Activated B cell treated with CpG ODN at 0.5 μM for 24 hours (primary cell): ENCODE data around the gene THBS2. TPM values are rescaled to one million over a fixed set of nuclear protein-coding genes. Genes with fewer than 3 reads are reported as not detected.

Experiments
- ATAC-seq: fragments of 200-7000 bp; cut with Tn5 transposase; one replicate; pipeline ENCODE4 v1.10.0; 2021; ENCODE audit warnings: low read depth, mild to moderate bottlenecking, moderate library complexity
- CTCF ChIA-PET: fragments of 350-600 bp; sonication (Branson Sonifier 250); formaldehyde crosslinking; loops from one replicate; lab custom pipeline; 2021; ENCODE audit warnings: antibody characterized with exemption; lab: Charles Lee
- POLR2A ChIA-PET: fragments of 350-600 bp; sonication (Branson Sonifier 250); formaldehyde crosslinking; loops from one replicate; lab custom pipeline; 2021; ENCODE audit warnings: antibody characterized with exemption; lab: Charles Lee
- DNase-seq: peaks from one replicate; pipeline ENCODE4 v3.0.0; 2022
- H3K27ac Mint-ChIP-seq: one replicate; pipeline ENCODE4 v1.8.0; 2020; ENCODE audit warnings: mixed read lengths
- H3K27me3 Mint-ChIP-seq: one replicate; pipeline ENCODE4 v1.8.0; 2021; ENCODE audit warnings: mixed read lengths
- H3K36me3 Mint-ChIP-seq: one replicate; pipeline ENCODE4 v1.8.0; 2021; ENCODE audit warnings: low read depth, mixed read lengths
- H3K4me1 Mint-ChIP-seq: one replicate; pipeline ENCODE4 v1.8.0; 2021; ENCODE audit warnings: mixed read lengths
- H3K4me3 Mint-ChIP-seq: one replicate; pipeline ENCODE4 v1.8.0; 2020; ENCODE audit warnings: mild to moderate bottlenecking, mixed read lengths
- H3K9me3 Mint-ChIP-seq: one replicate; pipeline ENCODE4 v1.8.0; 2020; ENCODE audit warnings: mixed read lengths
- CTCF ChIP-seq: fragments of 200-600 bp; IDR thresholded peaks from one replicate; pipeline ENCODE4 v1.8.0; 2022; ENCODE audit warnings: antibody characterized with exemption, mild to moderate bottlenecking
- intact Hi-C: fragments of 100-400 bp; cut with micrococcal nuclease; formaldehyde crosslinking; loops from one replicate; pipeline ENCODE4 v1.15.1; 2024
- total RNA-seq: library from RNA; stranded (reverse); gene quantifications from 2 replicates; pipeline ENCODE4 v1.2.3, GENCODE V29; 2022

THBS2 gene
- total RNA-seq, 1 donor from 2014 or later: not detected

DNA sequence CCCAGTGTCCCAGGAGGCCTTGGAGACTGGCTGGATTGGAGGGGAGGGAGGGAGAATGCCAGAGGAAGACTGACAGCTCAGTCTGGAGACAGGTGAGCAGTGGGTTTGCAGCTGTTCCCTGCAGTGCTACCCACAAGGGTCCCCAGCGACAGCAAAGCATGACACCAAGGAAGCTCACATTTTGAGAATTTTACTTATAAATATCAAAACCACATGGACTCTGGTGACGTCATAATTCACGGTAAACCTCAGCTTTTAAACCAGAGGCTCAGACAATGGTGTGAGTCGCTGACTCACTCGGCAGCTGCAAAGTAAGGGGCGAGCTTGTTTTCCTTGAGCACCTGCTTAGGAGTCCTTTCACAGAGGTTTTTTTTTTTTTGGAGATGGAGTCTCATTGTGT is 65.2 kb downstream of the THBS2 start:
- Mint-ChIP-seq H3K27ac (no peak overlapping the region), H3K4me3 (no peak overlapping the region)
- DNase-seq: no peak

DNA sequence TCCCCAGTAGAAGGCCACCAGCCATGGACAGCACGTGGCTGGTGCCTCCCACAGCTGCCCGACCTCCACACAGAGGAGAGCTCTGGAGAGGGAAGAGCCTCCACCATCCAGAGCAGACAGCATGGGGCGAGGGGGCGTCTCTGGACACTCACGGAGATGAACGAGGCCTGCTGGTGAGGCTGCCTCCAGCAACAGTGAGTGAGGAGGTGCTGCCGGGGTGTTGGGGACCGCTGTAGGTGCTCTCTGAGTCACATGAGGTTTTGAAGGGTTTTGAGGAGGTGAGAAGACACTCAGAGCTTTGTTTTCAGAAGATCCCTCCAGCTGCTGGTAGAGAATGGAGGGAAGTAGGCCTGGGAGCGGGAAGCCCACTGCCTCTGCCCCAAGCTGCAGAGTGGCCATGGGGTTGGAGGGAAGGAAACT is 65.6 kb downstream of the THBS2 start:
- no peak for DNase-seq

More for the DNA sequence above, 65.2 kb downstream of the THBS2 start:
- no peak for TF ChIP-seq CTCF
- ATAC-seq: no peak
- no peaks in the 10 kb centered on the region for H3K4me1 Mint-ChIP-seq
- no peaks in the 10 kb centered on the region for H3K36me3 Mint-ChIP-seq
- intact Hi-C loops: no loop called here
- H3K9me3 Mint-ChIP-seq: no peaks in the 10 kb centered on the region
- ChIA-PET CTCF (no interaction called here), POLR2A (interaction anchor here (0.5 kb wide), 1 partner anchor 25 kb away, joined by 3 read pairs; no protein-coding TSS in a partner anchor)
- peaks cover 2% of the 10 kb centered on the region for H3K27me3 Mint-ChIP-seq

DNA sequence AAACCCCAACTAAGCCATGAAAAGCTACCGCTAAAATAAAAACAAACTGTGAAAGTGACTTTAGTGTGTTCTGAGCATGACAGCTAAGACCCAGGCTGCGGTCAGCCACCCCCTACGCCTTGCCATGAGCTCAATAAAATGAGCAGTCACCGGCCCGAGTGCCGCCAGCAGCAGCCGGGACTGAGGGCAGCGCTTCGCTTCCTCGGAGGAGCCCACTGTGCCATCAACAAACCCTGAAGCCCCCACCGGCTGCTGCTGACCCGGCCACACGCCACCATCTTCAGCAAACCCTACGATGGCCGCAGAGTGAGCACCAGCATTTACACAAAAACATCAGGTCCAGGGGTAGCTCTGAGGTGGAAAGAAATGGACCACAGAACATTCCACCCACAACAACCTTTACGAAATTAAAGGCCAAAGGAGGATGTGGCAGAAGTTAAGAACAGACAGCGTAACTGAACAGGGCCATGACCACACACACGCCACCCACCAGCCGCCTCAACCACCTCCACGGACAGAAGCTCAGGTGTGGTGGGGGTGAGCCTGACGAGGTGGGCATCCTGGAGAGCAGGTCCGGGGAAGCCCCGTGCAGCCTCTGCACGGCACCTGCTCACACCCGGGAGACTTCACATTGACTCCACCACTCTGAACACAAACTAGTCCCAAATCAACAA is 67.0 kb downstream of the THBS2 start:
- H3K4me1 Mint-ChIP-seq: no peaks in the 10 kb centered on the region
- H3K27me3 Mint-ChIP-seq: peaks cover 2% of the 10 kb centered on the region
- no peak overlapping the region for H3K4me3 Mint-ChIP-seq
- H3K27ac Mint-ChIP-seq: no peak overlapping the region
- ATAC-seq: no peak
- CTCF ChIA-PET: no interaction called here
- intact Hi-C loops: no loop called here
- no peaks in the 10 kb centered on the region for H3K36me3 Mint-ChIP-seq
- DNase-seq: no peak
- POLR2A ChIA-PET: no interaction called here
- no peaks in the 10 kb centered on the region for H3K9me3 Mint-ChIP-seq
- TF ChIP-seq CTCF: no peak

More for the DNA sequence above, 65.6 kb downstream of the THBS2 start:
- ATAC-seq: no peak
- CTCF ChIA-PET: no interaction called here
- H3K27me3 Mint-ChIP-seq: peaks cover 2% of the 10 kb centered on the region
- no peaks in the 10 kb centered on the region for H3K9me3 Mint-ChIP-seq
- POLR2A ChIA-PET: interaction anchor here (0.5 kb wide), 1 partner anchor 25 kb away, joined by 3 read pairs; no protein-coding TSS in a partner anchor
- no peaks in the 10 kb centered on the region for H3K36me3 Mint-ChIP-seq
- no peak overlapping the region for H3K4me3 Mint-ChIP-seq
- intact Hi-C loops: no loop called here
- no peak for TF ChIP-seq CTCF
- H3K27ac Mint-ChIP-seq: no peak overlapping the region
- no peaks in the 10 kb centered on the region for H3K4me1 Mint-ChIP-seq

DNA sequence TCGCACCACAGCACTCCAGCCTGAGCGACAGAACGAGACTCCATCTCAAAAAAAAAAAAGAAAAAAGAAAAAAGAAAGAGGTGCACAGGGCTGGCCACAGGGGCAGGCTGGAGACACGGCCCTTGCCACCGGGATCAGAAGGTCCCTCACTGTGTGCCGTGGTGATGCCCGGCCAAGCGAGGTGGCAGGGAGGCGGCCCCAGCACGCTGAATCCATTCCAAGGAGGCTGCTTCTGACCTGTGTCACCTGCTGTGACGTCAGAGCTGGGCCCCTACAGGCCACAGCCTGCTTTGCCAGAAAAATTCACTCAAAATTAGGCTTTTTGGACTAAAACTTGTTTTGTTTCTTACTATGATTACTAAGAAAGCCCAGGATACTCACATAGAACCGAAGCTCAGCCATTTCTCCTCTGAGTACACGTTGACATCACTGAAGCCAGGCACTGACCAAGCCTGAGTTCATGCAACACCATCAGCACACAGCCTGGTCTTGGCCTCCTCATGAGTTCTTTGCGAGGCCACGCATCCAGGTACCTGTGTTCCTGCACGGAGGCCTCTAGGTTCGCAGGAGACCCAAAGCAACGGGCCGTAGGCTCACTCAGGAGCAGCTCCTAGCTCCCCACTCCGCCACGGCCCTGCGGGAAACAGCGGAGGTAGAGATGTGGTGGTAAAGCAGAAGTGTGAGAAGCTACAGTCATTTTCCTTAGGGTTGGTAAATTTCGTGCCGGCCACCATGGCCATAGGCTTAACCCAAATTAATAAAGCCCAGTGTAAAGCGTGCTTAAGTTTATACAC is 67.8 kb downstream of the THBS2 start:
- Mint-ChIP-seq H3K4me1 (no peaks in the 10 kb centered on the region), H3K36me3 (no peaks in the 10 kb centered on the region), H3K9me3 (no peaks in the 10 kb centered on the region), H3K27ac (no peak overlapping the region), H3K27me3 (peaks cover 2% of the 10 kb centered on the region), H3K4me3 (no peak overlapping the region)
- ChIA-PET POLR2A (no interaction called here), CTCF (no interaction called here)
- TF ChIP-seq CTCF: no peak
- no peak for DNase-seq
- no peak for ATAC-seq
- intact Hi-C loops: no loop called here

DNA sequence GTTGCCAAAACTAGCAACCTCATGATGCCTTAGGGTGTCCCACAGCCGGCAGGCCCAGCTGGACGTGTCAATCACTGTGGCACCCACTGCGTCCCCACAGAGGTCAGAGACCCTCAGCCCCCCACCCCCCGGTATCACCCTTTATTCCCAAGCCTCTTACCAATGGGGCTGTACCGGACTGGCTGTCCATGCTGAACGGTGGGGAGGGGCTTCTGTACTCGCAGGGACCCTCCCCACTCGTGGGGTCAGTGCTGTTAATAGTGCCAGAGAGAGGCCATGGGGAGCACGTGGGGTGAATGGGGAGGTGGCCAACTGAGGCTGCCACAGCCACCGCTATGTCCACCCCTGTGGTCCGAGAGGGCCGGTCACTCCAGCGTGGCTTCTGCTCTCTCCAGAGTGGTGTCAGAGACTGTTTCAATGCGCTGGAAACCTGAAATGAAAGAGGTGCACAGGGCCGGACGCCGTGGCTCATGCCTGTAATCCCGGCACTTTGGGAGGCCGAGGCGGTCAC is 68.6 kb downstream of the THBS2 start:
- intact Hi-C loops: no loop called here
- H3K4me3 Mint-ChIP-seq: no peak overlapping the region
- CTCF ChIA-PET: no interaction called here
- H3K4me1 Mint-ChIP-seq: no peaks in the 10 kb centered on the region
- peaks cover 2% of the 10 kb centered on the region for H3K27me3 Mint-ChIP-seq
- no peaks in the 10 kb centered on the region for H3K9me3 Mint-ChIP-seq
- no peak for TF ChIP-seq CTCF
- DNase-seq (no peak), ATAC-seq (no peak)
- POLR2A ChIA-PET: no interaction called here
- H3K36me3 Mint-ChIP-seq: no peaks in the 10 kb centered on the region
- no peak overlapping the region for H3K27ac Mint-ChIP-seq
